HuH-7 (cell line): ENCODE results near the gene MX2.

ENCODE experiments used
- DNase-seq: peaks from one replicate; pipeline ENCODE4 v3.0.0; 2011; ENCODE audit warnings: low spot score

Gene MX2

DNA sequence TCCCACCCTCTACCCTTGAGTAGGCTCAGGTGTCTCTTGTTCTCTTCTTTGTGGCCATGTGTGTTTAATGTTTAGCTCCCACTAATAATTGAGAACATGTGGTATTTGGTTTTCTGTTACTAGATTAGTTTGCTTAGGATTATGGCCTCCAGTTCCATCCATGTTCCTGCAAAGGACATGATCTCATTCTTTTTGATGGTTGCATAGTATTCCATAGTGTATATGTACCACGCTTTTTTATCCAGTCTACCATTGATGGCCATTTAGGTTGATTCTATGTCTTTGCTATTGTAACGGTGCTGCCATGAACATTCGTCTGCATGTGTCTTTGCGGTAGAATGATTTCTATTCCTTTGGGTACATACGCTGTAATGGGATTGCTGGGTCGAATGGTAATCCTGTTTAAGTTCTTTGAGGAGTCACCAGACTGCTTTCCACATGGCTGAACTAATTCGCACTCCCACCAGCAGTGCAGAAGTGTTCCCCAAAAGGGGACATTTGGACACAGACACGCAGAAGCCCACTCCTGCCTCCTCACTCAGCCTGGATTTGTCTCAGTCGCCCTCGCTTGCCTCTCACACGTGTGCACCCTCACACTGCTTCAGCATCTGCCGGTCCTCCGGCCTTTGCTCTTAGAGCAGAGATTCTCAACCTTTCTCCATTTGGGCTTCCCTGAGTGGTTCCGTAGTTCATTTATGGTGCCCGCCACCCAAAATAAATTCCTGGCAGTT, 3.7 kb downstream of the MX2 start:
- DNase-seq = no peak

DNA sequence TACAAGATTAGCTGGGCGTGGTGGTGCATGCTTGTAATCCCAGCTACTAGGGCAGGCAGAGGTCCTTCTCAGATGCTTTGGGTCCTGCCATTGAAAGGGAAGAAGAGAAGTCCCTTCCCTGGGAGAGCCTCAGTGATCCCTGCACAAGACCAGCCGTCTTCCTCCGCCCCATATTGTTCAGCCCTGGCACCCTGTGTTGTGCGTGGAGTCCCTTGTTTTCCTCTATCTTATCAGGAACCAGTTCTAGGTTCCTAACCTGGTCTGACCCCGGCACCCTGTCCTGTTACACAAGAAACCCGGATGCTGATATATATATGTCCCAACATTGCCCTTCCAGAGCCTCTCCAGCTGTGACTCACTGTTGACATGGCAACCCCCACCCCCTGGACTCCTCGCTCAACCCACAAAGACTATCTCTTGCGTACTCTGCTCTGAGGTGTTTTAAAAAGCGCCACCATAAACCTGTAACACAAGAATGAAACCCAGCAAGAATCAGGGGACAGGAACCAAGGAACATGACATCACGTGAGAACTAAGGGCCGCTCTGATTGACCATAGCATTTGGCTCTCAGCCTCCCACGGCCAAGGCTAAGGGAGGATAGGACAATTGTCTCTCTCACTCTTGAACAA, 4.8 kb downstream of the MX2 start:
- DNase-seq = peak; percentile 85

DNA sequence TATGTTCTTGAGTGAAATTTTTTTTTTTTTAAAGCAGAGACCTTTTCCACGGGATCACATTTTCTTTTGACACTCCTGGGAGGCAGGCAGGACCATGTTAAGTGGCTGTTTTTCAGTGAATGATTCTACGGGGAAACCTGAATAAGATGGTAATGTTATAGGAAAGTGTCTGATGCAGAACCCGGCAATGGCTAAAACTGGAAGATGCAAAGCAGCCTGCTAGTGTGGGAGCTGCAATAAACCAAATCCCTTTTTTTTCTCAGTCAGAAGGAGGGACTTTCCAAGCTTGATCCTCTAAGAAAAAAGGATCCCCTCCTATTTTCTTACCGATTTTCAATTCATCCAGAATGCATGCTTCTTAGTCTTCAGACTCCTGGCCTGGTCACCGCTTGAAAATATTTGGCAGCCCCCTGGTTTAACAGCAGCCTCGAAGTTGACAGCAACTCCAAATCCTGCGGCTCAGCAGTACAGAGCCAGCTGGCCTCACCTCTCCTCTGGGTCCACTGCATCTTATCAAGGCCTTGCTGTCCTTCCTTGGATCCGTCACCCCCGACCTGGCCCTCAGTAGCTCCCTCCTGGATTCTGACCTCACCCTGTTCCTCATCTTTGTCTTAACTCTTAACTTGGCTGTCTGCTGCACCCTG, 5.6 kb downstream of the MX2 start:
- no peak for DNase-seq

DNA sequence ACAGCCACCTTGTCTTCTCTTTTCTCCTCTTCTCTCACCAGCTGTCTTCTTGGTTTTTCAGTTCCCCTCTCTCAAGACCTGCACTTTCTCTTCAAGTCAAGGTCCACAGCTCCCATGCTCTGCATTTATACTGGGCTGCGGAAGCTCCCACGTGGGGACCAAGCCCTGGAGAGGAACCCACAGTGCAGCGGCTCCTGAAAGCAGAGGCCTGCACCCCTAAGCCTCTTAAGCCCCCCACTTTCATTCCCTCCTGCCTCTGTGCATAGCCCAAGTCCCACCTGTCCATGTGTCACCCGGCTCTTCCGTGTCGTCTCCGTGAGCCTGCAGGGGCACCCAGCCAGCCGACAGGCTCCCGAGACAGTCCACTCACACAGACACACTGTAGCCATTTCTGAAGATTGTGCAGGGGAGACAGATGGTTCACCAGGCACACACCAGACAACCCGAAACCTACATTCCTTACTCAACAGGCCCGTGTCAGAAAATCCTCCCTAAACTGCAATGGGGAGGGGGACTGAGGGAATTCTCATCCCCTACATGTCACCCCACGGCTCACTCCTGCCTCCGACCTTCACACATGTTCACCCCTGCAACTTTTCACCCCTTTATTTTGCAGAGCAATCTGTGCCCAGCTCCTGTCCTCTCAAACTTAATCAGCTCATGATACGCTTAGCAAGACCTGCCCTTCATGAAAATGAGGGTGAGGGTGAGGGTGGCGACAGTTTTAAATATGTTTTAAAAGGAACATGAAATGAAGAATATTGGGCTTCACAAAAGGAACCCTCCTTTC, 6.3 kb downstream of the MX2 start:
- no peak for DNase-seq

DNA sequence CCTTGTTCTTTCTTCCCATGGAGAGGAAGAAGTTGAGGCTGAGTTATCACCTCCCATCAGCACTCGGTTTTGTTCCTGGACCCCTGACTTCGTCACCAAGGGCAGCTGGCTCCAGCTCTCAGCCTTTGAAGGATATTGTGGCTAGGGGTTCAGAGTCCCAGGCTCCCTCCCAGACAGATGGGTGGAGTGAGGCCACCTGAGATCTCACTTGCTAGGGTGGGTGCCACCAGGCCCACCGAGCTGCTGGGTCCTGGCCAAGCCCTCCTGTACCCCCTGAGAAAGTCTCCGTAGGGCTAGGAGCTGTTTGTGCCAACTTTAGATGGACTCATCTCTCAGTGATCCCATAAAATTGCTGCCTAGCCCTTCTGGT, 6.9 kb downstream of the MX2 start:
- DNase-seq = no peak

DNA sequence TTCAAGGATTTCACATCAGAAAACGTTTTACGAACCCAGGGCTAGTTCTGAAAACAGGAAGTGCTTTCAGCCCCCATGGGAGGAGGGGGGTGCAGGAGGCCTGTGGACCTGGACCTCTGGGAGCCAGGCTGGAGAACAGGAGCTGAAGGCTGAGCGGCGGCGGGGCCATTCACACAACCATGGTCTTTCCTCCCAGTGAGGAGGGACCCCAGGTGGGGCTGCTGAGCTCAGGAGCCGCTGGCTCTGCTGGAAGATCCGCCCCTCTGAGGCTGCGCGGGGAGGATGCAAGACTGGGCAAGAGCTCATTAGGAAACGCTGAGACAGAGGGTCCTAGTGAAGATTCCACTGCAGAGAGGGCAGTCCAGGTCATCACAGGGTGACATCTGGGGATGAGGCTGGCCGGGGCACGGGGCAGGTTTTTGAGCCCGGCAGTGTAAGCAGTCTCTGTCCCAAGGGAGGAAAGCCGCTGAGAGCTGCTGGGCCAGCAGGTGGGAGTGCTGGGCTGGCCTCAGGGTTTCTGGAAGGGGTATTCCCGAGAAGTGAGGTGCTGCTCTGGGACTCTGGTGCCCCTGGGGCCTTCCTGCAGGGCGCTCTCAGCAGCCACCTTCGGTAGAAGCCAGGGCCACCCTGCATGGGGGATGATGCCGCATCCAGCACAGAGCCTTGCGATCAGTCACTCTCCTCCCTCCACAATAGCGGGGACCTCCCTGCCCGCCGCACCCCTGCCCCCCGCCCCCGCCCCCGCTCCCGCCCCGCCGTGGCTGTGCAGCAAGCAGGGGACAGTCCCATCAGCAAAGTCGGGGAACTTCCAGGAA, 7.5 kb downstream of the MX2 start:
- DNase-seq = peak; percentile 48

DNA sequence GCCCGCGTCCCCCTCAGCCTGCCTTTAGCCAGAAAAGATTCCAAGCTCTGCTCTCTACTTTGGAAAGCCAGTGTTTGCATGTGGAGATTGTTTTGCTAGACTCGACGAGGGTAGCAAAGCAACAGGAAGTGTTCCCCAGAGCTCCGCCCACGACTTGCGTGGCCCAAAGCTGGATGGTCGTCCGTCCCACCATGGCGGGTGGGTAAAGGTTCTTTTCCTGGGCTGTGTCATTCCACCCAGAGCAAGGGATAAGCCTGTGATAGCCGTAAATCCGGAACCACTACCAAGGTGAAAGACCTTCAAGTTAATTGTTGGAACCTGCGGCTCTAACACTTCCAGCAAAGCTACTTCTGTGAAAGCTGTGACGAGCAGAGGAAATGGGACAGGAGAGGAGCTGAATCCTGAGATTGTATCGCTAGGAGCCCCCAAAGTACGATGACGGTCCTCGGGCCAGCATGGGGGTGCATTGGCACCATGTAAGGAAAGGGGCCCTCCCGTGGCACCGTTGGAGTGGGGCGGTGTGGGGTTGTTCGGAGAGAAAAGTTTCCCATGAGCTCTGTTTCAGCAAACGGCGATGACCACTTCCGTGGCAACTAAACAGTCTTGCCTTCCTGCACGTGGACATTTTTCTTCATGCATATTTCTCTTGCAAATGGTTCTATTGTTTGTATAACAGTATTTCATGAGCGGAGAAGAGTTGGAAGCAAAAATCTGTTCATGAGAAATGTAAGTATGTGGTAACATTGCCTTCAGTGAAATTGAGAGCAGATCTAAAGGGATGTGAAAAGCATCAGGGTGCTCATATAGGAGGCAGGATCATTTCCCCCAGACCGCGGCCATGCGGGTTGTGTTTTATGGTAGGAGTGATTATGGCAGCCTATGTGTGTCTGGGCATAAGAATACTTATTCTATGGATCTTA, 8.4 kb downstream of the MX2 start:
- DNase-seq = peak; percentile 66

DNA sequence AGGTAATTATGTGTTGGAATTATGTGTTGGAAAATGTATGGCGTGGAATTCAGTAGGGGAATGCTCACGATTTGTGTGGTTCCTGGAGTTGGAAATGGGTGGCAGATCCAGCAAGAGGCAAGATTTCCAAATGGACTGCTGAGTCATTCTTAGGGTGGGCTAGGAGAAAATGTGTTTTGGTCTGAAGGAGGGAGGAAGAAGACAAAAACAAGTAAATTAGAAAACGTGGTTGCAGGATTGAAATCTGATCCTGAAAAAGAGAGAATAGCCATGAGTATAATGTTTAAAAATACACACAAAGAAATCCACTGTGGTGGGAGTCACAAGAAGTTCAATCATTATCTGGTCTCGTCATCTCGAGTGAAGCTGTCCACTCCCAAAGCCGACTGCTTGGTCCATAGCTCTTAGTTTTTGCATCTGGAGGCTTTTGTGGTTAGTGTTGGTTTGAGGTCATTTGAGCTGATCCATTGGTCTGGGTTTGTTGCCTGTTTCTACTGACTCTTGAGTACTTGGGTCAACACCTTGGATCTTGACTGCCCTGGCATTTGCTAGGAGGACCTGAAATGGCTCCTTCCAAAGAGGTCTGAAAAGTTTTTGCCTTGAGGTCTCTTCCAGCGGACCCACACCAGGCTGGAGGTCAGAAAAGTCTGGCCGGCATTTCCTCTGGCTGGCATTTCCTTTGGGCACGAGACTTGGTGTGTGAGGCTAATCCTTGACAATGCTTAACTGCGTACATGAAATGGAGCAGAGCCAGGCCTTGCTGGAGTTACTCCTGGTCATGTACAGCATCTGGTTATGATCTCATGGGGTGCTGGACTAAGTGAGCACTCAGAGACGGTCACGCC, 9.2 kb downstream of the MX2 start:
- DNase-seq = no peak

DNA sequence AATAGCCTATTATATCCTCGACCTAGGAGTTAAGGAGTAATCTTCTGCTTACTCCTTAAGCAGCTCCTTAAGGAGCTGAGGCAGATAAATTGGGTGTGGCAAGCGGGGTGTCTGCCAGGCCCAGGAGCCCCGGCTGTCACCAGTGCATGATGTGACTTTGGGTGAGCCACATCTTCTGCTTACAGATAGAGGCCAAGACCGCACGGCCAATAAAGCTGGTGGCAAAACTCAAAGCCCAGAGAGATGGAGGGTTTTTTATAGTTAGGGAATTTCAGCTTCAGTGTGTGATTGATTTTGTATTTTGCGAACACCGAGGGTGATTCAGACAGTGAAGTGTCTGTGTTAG, 9.8 kb downstream of the MX2 start:
- no peak for DNase-seq

DNA sequence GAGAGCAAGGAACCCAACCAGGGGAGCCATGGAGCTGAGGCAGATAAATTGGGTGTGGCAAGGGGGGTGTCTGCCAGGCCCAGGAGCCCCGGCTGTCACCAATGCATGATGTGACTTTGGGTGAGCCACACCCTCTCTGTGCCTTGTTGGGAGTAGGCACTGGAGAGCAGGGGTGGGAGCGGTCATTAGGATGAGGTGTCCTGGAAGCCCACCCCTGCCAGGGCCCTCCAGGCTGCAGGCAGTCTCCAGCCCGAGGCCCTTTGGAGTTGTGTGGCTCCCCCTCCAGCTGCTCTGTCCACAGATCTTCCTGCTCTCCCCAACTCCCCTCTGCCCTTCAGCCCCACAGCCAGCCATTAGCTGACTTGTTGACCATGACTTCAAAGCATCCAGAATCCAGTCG, 11.4 kb downstream of the MX2 start:
- DNase-seq = no peak

DNA sequence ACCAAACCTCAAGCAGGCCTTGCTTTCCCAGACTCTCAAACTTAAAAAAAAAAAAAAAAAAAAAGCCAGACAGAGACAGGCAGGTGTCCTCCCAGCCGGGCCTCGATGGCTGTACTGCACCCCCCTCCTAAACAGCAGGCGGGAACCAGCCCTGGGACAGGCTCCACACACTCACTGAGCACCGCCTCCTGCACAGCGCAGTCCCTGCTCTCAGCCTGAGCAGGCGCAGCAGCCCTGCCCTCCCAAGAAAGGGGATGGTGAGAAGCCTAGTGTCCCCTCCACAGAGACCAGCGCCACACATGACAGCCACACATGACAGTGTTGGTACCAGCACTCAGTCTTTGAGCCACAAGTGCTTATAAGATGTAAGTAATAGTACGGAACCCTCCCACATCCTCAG, 11.9 kb downstream of the MX2 start:
- DNase-seq = no peak

DNA sequence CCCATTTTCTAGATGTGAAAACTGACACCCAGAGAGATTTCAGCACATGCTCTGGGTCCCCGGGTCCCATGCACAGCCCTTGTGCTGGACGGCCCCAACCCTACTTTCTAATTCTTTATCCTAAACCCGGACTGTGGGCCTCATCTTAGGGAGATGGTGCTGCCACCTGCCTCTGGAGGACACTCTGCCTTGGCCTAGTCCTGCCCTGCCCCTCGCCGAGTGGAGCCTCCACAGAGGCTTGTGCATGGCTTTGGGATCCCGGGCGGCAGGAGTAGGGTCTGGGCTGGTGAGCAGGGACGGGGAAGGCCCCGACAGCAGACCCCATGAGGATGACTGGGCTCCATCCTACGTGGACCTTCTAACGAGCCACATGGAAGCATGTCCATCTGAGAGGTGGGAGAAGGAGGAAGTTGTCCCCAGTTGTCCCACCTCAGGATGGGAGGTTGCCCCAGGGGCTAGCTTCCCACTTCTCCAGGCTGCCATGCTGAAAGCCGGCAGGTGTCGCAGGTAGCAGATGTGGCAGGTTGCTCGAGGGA, 12.4 kb downstream of the MX2 start:
- DNase-seq = no peak

DNA sequence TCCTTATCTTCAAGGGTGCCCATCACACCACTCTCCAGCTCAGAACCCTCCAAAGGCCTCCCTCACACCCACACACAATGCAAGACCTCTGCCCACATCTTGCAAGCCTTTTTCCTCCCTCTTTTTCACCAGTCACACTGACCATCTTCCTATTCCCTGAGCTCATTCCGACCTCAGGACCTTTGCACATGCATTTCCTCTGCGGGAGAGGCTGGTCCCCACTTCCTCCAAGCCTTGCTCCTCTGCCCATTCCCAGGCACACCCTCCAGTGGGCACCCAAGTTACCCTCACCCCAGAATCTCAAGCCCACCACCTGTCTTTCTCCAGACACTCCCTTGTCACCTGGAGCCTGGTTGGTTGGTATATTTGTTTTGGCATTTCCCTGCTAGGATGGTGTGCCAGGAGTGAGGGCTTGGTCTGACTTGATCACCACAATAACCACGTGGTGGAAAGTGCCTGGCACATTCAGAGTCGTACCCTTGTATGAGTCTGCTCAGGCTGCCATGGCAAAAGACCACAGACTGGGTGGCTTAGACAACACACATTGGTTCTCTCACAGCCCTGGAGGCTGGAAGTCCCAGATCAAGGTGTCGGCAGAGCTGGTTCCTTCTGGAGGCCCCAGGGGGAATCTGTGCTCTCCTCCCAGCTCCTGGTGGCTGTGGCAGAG, 13.2 kb downstream of the MX2 start:
- DNase-seq = no peak

DNA sequence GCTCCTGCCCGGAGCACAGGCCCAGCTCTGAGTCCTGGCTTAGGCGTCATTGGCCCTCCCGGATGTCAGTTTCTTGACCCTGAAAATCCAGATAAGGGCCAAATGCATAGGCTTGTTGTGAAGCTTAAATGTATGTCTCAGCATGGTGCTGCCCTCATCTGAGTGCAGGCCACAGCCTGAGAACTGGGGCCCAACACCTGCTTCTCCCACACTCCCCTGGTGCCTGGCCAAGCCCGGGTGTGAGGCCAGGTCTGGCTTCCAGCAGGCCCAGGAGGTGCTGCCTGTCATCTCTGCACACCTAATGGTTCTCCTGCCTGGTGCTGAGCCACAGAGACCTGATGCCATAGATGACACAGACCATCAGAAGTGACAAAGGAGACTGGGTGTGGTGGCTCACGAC, 14.0 kb downstream of the MX2 start:
- DNase-seq = no peak

DNA sequence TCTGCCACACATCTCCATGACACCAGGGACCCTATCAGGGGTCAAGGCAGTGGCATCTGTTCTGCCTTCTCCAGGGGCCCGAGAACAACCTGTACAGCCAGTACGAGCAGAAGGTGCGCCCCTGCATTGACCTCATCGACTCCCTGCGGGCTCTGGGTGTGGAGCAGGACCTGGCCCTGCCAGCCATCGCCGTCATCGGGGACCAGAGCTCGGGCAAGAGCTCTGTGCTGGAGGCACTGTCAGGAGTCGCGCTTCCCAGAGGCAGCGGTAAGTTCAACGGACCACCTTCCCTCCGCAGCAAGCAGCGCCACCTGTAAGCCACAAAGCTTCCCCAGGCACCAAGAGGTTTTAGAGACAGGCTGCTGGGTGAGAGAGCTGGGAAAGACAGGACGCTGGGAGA, 15.9 kb downstream of the MX2 start:
- DNase-seq = no peak

DNA sequence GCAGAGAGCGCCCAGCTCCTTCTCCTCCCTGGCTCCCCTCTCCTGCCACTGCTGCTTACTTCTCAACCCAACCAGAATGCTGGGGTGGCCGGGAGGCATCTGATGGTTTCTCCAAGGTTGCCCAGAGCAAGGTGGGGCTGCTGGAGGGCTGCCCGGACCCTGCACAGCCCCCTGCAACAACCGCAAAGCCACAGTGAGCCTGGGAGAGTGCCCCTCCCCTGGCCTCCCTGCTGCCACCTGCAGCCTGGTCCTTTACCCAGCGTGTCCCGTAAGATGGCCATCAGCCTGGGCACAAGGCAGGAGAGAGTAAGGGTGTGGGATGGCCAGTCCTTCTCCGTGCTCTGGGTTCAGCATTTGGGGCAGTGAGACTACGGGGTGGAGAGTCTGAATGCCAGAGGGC, 17.0 kb downstream of the MX2 start:
- DNase-seq = no peak

DNA sequence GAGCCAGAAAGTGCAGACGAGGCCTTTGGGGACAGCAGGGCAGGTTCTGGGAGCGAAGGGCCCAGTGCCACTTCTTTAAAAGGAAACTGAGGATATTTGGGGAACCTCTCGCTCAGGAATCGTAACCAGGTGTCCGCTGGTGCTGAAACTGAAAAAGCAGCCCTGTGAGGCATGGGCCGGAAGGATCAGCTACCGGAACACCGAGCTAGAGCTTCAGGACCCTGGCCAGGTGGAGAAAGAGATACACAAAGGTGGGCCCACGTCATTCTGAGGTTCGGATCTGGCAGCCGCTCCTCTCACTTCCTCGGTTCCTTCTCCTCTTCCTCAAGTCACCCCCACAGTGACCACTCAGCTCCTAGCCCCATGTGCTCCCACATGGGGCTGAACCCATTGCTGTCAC, 18.1 kb downstream of the MX2 start:
- DNase-seq = no peak

DNA sequence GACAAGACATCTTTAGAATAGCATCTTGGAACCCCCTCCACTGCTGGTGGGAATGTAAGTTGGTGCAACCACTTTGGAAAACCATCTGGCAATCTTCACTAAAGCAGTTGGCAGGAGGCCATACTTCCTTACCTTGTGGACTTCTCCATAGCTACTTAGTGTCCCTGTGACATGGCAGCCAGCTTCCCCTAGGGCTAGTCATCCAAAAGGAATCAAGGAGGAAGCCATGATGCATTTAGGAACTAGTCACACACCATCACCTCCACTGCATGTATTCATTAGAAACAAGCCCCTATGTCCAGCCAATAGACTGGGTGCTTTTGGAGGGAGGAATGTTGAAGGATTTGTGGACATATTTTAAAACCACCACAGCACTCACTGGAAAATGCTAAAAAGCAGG, 19.9 kb downstream of the MX2 start:
- DNase-seq = no peak
